Measurements from ENCODE around the gene FAT4.

The FAT4 gene, protein sequence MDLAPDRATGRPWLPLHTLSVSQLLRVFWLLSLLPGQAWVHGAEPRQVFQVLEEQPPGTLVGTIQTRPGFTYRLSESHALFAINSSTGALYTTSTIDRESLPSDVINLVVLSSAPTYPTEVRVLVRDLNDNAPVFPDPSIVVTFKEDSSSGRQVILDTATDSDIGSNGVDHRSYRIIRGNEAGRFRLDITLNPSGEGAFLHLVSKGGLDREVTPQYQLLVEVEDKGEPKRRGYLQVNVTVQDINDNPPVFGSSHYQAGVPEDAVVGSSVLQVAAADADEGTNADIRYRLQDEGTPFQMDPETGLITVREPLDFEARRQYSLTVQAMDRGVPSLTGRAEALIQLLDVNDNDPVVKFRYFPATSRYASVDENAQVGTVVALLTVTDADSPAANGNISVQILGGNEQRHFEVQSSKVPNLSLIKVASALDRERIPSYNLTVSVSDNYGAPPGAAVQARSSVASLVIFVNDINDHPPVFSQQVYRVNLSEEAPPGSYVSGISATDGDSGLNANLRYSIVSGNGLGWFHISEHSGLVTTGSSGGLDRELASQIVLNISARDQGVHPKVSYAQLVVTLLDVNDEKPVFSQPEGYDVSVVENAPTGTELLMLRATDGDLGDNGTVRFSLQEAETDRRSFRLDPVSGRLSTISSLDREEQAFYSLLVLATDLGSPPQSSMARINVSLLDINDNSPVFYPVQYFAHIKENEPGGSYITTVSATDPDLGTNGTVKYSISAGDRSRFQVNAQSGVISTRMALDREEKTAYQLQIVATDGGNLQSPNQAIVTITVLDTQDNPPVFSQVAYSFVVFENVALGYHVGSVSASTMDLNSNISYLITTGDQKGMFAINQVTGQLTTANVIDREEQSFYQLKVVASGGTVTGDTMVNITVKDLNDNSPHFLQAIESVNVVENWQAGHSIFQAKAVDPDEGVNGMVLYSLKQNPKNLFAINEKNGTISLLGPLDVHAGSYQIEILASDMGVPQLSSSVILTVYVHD (N-terminal part only)

DNA sequence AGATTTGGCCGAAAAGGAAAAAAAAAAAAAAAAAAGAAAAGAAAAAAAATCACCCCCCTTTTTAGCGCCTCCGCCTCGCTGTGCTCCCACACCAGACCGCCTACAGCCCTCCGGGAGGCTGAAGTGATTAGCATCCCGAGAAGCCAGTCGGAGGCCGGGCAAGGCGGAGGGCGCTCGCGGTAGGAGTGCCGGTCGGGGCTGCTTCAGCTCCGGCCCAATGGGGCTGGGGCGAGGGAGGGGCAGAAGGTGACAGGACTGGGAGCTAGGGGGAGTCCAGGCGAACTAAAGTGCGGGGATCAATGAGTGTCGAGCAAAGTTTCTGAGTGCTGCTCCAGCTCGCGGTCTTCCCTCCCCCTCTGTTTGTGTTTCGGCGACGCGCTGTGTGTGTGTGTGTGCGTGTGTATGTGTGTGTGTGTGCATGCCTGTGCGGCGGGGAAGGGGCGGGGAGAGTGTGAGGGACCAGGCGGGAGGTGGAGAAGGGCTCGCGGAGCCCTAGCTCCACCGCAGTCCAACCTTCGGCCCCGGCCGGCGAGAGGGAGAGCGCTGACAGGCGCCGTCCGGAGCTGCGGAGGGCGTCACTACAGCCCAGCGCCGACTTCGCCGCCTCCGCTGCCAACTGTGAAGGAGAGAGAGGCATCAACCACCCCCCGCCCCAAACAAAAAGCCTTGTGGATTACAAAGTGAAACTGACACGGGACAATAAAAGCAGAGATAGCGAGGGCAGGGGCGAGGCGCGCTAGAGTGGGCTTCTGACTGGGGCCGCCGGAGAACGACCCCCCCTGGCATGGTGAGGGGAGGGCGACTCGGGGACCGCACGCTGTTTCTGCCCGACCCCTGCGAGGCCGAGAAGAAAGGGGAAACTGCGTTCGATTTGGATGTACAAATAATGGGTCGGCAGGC, at the start of gene FAT4:
Gene FAT4 (plus strand): TSS at position 280 of the 900 bp plus-strand sequence. CDS start 1,457 bp downstream, outside the sequence.
- TF ChIP-seq GATA3 (IDR thresholded peaks at IDR 0.05; ENCODE audit: low read depth, low read length) (no peak), GATA2 (IDR thresholded peaks at IDR 0.05; ENCODE audit: low read depth, low read length) (no peak)

DNA sequence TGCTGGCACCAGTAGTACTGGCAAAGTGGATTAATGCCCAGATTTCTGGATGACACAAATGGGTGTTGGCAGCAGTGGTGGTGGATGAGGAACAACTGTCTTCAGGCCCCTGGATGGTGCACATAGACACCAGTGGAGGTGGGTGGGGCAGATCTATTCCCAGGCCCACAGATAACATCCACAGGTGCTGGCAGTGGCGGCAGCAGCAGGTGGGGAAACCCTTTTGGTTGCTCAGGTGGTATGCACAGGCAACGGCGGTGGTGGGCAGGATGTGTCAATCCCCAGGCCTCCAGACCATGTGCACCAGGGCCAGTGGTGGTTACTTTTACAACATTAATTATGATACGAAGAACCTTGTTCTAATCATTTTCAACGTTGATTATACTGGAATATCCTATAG, 48.9 kb upstream of the FAT4 start:
- TF ChIP-seq GATA2 (IDR thresholded peaks at IDR 0.05; ENCODE audit: low read depth, low read length) (no peak), GATA3 (IDR thresholded peaks at IDR 0.05; ENCODE audit: low read depth, low read length) (no peak)

DNA sequence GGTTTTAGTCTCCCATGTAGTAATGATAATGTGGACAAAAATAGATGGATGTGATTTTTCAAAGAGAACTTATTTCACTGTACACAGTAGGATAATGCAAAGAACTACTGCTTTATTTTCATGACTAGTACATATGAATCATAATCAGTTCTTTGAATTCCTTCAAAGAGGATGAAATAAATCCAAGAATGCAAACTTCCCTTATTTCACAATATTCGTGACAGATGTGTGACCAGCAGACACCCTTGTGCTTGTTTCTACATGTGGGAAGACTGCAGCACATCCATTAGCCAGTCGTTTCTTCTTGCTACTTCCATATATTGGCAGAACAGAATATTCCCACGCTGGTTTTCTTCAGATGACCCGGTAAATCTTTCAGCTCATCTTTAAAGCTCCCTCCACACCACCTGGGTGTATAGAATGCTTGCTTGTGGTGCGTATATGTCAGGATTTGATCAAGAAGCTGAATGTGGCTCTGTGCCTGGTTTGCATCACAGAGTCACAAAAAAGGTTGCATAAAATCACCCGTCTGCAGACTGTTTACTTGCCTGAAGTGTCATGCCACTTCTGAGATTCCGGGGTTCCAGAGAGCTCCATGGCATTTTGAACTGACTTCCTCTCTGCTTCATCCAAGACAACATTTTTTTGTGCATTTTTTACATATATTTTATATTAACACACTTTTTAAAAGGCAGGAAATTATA, 47.7 kb upstream of the FAT4 start:
- TF ChIP-seq GATA3 (IDR thresholded peaks at IDR 0.05; ENCODE audit: low read depth, low read length), result peak; percentile 11; the same call in 1 of the 2 replicates
- TF ChIP-seq GATA2 (IDR thresholded peaks at IDR 0.05; ENCODE audit: low read depth, low read length), result no peak

DNA sequence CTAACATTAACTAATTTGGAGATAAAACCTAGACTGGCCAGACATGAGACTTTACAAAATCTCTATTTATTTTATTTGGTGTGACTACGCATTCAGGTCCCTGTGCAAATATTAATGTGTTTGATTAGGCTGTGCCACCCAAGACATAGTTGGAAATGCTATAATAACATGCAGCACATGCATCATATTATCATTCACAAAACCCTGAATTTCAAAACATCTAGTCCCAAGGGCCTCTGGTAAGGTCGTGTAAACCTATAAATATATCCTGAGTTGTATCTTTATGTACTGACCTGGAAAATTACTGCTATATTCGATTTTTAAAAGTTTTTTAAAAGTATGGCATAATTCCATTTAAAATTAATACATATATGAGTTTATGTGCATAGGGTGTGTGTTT, 47.1 kb upstream of the FAT4 start:
- peak; percentile 7; the same call in 1 of the 2 replicates for TF ChIP-seq GATA3 (IDR thresholded peaks at IDR 0.05; ENCODE audit: low read depth, low read length)
- TF ChIP-seq GATA2 (IDR thresholded peaks at IDR 0.05; ENCODE audit: low read depth, low read length), result no peak

DNA sequence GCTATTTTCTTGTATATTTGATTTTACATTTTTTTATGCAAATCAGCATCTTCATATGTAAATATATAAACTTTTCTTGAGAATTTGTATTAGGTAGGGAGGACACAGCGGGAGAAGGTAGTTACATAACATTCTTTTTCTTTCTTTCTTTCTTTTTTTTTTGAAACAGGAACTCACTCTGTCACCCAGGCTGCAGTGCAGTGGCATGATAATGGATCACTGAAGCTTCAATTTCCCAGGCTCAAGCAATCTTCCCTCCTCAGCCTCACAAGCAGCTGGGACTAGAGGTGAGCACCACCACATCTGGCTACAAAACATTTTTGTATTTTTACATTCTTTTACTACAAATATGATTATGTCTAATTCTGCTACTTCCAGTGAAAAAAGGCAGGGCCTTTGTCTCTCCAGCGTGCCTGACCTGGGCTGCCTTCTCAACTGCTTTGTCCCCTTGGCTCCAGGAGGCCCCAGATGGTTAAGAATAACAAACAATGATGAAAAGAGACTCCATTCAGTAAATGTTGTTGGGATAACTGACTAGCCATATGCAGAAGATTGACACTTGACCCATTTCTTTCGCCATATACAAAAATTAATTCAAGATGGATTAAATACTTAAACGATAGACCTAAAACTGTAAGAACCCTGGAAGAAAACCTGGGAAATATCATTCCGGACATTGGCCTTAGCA, 46.5 kb upstream of the FAT4 start:
- TF ChIP-seq GATA3 (IDR thresholded peaks at IDR 0.05; ENCODE audit: low read depth, low read length) (no peak), GATA2 (IDR thresholded peaks at IDR 0.05; ENCODE audit: low read depth, low read length) (no peak)

DNA sequence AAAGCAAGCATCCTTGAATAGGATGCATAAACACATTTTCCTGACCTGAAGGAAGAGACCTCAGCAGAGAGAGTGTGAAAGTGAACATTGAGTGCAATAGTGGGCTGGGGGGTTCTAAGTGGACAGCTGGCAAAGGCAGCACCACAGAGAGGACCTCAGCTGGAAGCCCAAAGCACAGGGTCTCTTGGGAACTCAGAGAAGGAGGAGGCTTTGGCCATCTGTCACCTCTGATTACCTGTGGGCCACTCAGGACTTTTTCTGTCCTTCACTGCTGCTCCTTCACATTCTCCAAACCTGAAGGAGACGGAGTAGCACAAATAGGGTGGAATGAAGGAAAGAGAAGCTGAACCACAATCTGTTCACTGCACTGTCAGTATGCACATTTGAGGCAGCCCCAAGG, 37.9 kb upstream of the FAT4 start:
- no peak for TF ChIP-seq GATA3 (IDR thresholded peaks at IDR 0.05; ENCODE audit: low read depth, low read length)
- TF ChIP-seq GATA2 (IDR thresholded peaks at IDR 0.05; ENCODE audit: low read depth, low read length), result no peak

DNA sequence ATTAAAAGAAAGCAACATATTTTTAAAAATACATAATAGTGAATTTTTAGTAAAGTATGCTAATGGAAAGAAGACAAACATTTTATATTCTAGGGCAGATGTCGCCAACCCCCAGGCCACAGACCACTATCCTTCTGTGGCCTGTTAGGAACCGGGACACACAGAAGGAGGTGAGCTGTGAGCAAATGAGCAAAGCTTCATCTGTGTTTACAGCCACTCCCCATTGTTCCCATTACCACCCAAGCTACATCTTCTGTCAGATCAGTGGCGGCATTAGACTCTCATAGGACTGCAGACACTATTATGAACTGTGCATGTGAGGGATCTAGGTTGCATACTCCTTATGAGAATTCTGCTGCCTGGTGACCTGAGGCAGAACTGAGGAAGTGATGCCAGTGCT, 37.0 kb upstream of the FAT4 start:
- TF ChIP-seq GATA2 (IDR thresholded peaks at IDR 0.05; ENCODE audit: low read depth, low read length) (no peak), GATA3 (IDR thresholded peaks at IDR 0.05; ENCODE audit: low read depth, low read length) (no peak)

DNA sequence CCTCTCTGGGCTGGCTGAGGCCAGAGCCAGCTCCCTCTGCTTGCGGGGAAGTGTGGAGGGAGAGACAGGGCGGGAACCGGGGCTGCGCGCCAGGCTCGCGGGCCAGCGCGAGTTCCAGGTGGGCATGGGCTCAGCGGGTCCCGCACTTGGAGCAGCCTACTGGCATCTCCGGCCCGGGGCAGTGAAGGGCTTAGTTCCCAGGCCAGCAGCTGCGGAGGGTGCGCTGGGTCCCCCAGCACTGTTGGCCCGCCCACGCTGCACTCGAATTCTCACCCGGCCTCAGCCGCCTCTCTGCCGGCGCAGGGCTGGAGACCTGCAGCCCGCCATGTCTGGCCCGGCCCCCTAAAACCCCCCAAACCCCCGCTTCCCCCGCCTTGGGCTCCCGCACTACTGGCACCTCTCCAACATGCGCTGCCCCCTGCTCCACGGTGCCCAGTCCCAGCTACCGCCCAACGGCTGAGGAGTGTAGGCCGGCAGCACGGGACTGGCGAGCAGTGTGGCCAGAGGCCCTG, 33.8 kb upstream of the FAT4 start:
- no peak for TF ChIP-seq GATA2 (IDR thresholded peaks at IDR 0.05; ENCODE audit: low read depth, low read length)
- TF ChIP-seq GATA3 (IDR thresholded peaks at IDR 0.05; ENCODE audit: low read depth, low read length), result no peak

DNA sequence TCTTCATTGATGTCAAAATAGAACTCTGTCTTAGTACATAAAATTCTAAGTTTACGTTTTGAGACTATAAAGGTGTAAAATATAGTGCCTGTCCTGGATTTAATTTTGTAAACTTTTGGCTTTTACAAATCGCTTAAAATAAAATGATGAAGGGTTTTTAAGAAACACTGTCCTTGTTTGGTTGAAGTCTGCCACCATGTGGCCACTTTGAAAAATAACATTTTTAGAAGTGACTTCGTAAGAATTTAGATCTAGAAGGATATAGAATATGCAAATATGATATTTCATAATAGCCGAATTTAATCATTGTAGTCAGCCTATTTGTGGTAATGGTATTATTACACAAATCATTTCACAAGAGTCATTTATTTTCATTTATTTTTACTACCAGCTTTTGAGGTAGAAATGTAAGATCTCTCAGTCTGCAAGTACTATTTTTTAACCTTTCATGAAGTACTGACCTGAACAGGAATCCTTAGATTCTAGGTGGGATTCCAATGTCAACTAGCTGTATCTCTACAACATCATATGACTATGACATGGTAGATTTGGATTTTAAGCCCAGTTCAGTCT, 31.0 kb upstream of the FAT4 start:
- TF ChIP-seq GATA2 (IDR thresholded peaks at IDR 0.05; ENCODE audit: low read depth, low read length) (no peak), GATA3 (IDR thresholded peaks at IDR 0.05; ENCODE audit: low read depth, low read length) (no peak)

DNA sequence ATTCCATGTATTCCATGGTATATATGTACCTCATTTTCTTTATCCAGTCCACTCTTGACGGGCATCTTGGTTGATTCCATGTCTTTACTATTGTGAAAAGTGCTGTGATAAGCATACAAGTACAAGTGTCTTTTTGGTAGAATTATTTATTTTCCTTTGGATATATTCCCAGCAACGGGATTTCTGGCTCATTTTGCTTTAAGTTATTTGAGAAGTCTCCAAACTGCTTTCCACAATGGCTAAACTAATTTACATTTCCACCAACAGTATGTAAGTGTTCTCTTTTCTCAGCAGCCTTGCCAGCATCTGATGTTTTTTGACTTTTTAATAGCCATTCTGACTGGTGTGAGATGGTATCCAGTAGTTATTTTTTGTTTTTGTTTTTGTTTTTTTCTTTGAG, 17.6 kb upstream of the FAT4 start:
- TF ChIP-seq GATA2 (IDR thresholded peaks at IDR 0.05; ENCODE audit: low read depth, low read length) (no peak), GATA3 (IDR thresholded peaks at IDR 0.05; ENCODE audit: low read depth, low read length) (no peak)

DNA sequence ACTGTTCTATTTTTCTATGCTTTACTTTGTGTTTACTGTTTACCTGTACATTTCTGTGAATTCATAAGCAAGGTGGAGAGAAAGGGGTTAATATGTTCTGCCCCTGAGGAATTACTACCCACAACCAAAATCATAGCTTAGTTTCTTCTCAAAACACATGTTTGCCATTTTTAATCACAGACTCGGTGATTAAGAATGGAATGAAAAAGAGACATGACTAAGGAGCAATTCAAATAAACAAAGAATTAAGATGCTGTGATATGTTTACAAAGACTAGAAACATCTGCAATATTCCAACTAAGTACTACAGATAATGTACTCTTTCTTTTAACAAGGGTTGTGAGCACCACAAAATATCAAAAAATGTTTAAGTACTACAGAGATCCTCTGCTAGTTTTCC, 11.7 kb upstream of the FAT4 start:
- TF ChIP-seq GATA3 (IDR thresholded peaks at IDR 0.05; ENCODE audit: low read depth, low read length) (no peak), GATA2 (IDR thresholded peaks at IDR 0.05; ENCODE audit: low read depth, low read length) (no peak)

DNA sequence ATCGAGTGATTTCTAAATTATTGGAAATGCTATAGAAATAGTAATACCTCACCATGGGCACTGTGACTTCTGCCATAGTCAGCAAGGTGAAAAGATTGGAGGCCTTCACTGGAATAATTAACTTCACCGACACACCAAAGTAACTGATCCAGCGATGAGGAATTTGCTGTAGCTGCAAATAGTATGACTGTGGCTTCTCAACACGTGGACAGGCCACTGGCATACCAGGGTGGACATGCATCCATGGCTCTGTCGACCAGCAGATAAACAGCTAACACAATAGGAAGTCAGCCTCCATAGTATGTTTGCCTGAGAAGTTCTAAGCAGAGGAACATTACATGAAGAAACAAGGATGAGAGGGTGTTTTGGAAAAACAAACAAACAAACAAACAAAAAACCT, 10.9 kb upstream of the FAT4 start:
- TF ChIP-seq GATA3 (IDR thresholded peaks at IDR 0.05; ENCODE audit: low read depth, low read length) (no peak), GATA2 (IDR thresholded peaks at IDR 0.05; ENCODE audit: low read depth, low read length) (no peak)
